Activated T-cell treated with anti-CD3 and anti-CD28 coated beads, Interleukin-2, amount 50 U/mL, for 1 hour (primary cell): ENCODE measurements around the gene LRP1.

ENCODE experiments used
- DNase-seq: peaks from one replicate; pipeline ENCODE4 v3.0.0-alpha.2; 2020

The LRP1 gene

DNA sequence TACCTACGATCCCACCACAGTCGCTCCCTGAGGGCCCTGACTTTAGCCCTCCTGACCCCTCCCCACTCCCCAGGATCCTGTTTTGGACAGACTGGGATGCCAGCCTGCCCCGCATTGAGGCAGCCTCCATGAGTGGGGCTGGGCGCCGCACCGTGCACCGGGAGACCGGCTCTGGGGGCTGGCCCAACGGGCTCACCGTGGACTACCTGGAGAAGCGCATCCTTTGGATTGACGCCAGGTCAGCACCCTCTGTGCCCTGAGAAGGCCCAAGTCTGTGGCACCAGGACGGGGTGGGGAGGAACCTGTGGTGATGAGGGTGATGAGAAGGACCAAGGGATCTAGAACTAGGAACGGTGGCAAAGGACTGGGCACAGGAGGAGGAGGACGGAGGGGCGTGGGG, 49.1 kb downstream of the LRP1 start:
- no peak for DNase-seq

DNA sequence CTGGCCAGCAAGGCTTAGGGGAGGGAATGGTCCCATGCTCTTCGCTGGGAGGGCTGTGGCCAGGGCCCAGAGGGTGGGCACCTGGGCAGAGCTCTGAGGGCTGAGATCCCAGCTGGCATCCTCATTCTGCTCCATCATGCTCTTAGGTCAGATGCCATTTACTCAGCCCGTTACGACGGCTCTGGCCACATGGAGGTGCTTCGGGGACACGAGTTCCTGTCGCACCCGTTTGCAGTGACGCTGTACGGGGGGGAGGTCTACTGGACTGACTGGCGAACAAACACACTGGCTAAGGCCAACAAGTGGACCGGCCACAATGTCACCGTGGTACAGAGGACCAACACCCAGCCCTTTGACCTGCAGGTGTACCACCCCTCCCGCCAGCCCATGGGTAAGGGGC, 49.9 kb downstream of the LRP1 start:
- no peak for DNase-seq

- no peak for DNase-seq
Observed at GRCh38 chr12:57179331-57180086, 51.2 kb downstream of the LRP1 start.

DNA sequence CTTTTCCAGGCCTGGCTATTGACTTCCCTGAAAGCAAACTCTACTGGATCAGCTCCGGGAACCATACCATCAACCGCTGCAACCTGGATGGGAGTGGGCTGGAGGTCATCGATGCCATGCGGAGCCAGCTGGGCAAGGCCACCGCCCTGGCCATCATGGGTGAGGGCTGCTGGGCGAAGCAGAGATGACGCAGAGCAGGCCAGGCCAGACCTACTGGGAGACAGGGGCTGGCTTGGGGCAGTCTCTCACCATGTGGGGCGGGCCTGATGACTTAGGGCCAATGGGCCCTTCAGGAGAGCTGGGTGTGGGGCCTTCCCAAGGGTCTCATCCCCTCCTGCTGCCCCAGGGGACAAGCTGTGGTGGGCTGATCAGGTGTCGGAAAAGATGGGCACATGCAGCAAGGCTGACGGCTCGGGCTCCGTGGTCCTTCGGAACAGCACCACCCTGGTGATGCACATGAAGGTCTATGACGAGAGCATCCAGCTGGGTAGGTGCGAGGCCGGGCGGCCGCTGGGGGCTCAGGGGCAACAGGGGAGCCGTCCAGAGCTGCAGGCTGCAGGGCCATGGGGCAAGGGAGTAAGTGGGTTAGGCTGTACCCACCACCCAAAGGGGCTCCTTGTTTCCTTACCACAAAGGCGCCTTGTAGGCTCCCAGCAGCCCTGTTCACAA, 52.2 kb downstream of the LRP1 start:
- DNase-seq = no peak

GRCh38 chr12:57181072-57181471, 52.8 kb downstream of the LRP1 start:
- DNase-seq = no peak

DNA sequence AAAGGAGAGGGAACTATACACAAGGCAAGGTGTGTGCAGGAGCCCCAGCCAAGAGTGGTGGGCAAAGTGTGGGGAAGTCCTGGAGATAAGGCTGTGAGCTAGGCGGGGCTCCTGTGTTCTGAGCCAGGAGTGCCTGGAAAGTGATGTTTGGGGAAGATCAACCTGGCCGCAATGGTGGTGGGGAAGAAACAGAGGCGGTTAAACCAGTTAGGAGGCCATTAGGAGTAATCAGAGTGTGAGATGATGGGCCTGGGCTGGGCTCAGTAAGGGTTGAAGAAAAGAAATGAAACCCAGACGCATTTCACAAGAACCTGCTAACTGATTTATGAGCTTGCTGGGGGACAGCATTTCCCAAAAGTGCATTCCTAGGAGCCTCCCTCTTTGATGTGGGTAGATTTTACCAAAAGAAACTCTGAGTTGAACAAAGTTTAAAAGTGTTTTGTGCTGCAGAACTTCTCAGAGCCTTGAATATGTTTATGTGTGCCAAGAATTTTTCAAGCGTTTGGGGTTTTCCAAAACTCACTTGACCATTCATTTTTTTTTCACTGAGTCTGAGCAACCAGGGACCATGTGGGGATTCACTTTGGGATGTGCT, 53.4 kb downstream of the LRP1 start:
- no peak for DNase-seq

GRCh38 chr12:57182918-57183575, 54.8 kb downstream of the LRP1 start:
- DNase-seq = peak; percentile 83

DNA sequence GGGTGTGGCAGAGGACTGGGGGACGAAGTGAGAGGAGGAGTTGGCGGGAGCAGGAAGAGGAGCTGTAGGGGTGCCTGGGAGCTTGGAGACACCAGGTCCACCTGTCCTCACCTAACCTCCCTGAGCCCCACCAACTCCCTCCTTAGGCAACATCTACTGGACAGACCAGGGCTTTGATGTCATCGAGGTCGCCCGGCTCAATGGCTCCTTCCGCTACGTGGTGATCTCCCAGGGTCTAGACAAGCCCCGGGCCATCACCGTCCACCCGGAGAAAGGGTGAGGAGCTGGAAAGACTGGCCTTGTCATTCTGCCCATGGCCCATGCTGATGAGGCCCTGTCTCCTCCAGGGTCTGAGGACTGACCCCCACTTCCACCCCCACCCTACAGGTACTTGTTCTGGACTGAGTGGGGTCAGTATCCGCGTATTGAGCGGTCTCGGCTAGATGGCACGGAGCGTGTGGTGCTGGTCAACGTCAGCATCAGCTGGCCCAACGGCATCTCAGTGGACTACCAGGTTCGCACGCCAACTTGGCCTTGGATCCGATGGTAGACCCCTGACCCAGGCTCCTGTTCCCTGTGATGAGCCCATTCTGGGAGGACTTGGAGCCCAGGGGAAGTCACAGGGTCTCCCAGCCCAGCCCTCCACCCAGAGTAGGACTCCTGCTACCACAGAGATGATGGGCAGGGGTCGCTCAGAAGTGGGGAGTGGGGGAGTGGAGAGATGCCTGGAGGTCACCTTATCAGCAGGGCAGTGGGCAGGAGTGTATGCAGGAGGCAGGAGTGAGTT, 55.8 kb downstream of the LRP1 start:
- no peak for DNase-seq

GRCh38 chr12:57185403-57185802, 57.1 kb downstream of the LRP1 start:
- DNase-seq = no peak

GRCh38 chr12:57185906-57186508, 57.7 kb downstream of the LRP1 start:
- no peak for DNase-seq

- DNase-seq = no peak
Observed at GRCh38 chr12:57187222-57188089, 59.2 kb downstream of the LRP1 start.

- no peak for DNase-seq
Observed at GRCh38 chr12:57188090-57188425, 59.8 kb downstream of the LRP1 start.

DNA sequence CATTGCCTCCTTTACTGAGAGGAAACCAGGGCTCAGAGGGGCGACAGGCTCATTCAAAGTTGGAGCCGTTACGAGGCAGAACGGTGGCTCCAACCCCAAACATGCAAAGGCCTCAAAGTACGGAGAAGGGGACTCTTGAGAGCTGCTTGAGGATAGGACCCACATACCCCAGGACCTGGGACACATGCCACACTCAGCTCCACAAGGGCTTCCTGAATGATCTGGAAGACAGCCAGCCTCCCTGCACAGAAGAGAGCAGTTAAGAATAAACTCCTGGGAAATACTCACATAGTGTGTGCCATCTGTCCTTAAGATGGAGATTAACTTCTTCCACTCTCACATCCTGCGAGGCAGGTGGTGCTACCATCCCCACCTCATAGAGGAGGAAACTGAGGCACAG, 61.8 kb downstream of the LRP1 start:
- DNase-seq = no peak

- DNase-seq = no peak
Observed at GRCh38 chr12:57190821-57191220, 62.5 kb downstream of the LRP1 start.

DNA sequence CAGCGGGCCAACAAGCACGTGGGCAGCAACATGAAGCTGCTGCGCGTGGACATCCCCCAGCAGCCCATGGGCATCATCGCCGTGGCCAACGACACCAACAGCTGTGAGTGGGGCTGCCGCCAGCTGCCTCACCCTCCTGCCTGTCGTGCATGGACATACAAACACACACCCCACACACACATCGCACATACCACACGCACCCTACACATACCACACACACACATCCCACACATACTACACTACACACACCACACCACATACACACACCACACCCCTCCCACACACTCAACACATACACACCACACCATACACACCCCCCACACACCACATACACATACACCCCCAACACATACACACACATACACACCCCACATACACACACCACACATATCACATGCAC, 63.1 kb downstream of the LRP1 start:
- DNase-seq = no peak

GRCh38 chr12:57192920-57193319, 64.6 kb downstream of the LRP1 start:
- no peak for DNase-seq

DNA sequence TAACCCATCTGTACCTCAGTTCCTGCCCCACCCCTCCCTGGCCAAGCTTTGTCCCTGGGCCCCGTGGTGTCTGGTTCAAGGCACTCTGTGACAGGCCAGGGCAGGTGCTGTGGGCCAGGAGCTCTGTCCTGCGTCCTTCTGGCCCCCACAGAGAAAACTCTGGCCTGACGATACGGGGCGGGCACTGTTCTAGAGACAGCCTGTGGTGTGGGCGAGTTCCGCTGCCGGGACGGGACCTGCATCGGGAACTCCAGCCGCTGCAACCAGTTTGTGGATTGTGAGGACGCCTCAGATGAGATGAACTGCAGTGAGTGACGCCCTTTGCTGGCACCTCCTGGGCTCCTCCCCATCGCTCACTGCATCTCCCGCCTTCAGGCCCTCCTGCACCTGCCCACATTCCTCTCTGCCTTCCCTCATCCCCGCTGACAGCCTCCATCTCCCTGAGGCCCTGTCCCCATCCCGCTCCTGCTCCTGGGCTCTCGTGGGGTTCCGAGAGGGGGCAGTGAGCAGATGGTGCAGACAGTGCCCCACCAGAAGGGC, 65.5 kb downstream of the LRP1 start:
- no peak for DNase-seq

GRCh38 chr12:57194253-57194652, 66.0 kb downstream of the LRP1 start:
- DNase-seq = no peak

GRCh38 chr12:57195186-57195585, 66.9 kb downstream of the LRP1 start:
- no peak for DNase-seq

- no peak for DNase-seq
Observed at GRCh38 chr12:57195611-57196371, 67.5 kb downstream of the LRP1 start.

DNA sequence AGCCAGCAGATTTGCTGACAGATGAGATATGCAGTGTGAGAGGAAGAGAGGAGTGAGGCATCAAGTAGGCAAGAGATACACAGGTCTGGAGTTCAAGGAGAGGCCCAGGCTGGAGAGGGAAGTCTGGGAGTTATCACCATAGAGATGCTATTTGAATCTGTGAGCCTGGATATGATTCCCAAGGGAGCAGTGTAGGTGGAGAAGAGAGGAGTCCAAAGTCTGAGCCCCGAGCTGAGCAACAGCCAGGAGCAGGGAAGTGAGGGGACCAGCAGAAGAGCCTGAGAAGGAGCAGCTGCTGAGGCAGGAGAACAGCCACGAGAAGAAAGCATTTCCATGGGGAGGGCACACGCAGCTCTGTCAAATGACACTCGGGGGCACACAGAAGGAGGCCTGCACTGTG, 68.2 kb downstream of the LRP1 start:
- no peak for DNase-seq
